Measurements from ENCODE around the gene LDHAL6A.

Gene LDHAL6A

DNA sequence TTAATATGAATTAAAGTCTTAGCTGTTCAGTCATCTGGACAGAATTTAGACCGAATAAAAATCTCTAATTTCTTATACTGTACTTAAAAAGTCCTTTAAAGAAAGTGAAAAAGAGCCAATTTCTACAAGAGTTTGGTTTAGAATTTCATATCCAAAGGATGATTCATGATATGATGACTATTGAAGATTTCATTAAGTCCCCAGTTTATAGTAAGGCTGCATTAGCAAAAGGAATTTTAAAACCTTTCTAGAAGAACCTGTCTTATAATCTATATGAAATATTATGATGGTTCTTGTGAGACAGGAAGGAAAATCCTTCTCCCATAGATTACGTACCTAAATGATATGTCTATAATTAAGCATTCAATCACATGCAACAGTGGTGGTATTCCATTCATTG, 36.3 kb downstream of the LDHAL6A start:
- no peak for DNase-seq

GRCh38 chr11:18492888-18493287, 37.2 kb downstream of the LDHAL6A start:
- no peak for DNase-seq

- no peak for DNase-seq
Measured at GRCh38 chr11:18493310-18493709, 37.7 kb downstream of the LDHAL6A start.

DNA sequence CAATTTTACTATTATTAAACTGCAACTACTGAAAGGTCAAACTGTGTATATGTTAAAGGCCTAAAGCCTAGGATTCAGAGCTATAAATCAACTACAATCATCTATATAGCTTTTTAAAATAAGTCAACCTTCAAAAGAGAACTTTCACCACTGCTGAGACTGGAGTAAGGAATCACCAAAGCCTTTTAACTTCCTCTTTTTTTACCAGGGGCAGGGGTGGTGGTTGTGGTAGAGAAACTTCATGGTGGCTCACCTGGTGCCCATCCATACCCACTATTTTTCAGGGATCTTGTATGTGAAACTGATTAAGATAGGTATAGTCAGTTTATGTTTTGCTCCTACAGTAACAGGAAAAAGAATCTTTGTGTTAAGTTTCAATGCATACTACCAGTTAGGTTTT, 39.6 kb downstream of the LDHAL6A start:
- DNase-seq = no peak

GRCh38 chr11:18495703-18496102, 40.0 kb downstream of the LDHAL6A start:
- no peak for DNase-seq

DNA sequence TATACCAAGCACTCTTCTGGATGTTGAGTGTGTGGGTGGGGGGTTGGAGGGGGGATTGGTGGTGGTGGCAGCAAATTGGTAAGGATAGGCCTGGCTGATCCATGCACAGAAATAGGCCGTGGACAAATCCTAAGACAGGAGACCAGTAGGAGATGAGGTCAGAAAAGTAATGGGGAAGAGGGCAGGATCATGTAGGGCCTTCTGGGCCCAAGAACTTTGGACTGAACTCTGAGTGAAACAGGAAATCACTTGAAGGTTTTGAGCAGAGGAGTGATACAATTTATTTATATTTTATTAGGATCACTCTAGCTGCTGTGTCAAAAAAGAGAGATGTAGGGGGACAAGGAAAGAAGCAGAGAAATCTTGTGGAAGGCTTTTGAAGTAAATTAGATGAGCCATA, 42.4 kb downstream of the LDHAL6A start:
- no peak for DNase-seq

DNA sequence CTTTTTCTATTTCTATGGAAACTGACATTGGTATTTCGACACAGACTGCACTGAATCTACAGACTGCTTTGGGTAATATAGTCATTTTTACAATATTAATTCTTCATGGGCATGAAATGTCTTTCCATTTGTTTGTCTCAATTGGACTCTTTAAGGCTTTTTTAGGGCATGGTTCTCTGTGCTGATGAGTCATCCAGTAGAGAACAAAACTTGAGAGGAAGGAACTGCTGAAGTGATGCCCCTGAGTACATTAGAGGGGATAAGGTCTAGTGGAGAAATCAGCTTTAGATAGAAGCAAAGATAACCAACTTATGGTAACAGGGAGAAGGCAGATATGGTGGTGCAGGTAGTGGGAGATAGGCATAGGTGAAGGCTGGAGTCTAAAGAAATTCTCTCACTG, 46.0 kb downstream of the LDHAL6A start:
- no peak for DNase-seq

- DNase-seq = no peak
Measured at GRCh38 chr11:18502352-18502751, 46.7 kb downstream of the LDHAL6A start.

- DNase-seq = no peak
Measured at GRCh38 chr11:18521122-18521521, 65.5 kb downstream of the LDHAL6A start.

DNA sequence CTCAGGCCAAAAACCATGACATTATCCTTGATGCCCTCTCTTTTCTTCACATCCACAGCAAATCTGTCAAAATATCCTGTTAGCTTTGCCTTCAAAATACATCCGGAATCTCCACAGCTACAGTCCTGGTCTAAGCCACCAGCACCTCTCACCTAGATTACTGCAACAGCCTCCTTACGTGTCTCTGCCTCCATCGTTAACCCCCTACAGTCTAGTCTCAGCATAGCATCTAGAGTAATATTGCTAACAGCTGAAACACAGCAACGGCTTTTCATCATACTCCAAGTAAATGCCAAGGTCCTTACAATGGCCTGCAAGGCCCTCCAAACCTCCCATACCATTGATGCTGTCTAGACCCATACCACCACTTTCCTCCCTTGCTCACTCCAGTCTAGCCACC, 66.7 kb downstream of the LDHAL6A start:
- no peak for DNase-seq

DNA sequence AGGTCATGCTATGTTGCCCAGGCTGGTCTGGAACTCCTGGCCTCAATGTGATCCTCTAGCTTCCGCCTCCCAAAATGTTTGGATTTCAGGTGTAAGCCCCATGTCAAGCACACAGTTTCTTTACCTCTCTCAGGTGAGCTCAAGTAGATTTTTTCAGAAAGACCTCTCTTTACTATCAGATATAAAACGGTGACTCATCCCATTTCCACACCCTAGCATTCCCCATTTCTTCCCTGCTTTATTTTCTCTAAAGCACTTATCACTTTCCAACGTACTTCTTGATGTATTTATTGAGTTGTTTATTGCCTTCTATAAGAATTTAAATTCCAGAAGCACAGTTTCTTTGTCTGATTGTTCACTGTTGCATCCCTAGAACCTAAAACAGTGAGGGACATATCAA, 67.4 kb downstream of the LDHAL6A start:
- DNase-seq = no peak

DNA sequence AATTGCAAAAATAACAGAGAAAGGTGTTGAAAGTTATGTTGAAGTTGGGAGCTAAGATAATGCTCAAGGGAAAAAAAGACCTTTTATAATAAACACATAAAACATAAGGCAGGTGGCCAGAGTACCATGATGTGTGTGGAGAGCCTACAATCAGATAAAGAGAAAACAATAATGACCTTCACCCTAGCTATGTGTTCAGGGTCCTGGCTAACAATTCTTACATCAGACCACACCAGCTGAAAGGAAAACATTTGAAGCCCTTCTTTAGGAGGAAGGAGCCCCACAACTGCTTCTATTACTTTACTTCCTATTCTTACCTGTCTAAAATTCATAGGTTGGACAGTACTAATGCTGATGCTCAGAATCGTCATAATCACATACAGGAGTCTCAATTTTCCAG, 68.6 kb downstream of the LDHAL6A start:
- no peak for DNase-seq

- peak; percentile 58 for DNase-seq
Measured at GRCh38 chr11:18526130-18526520, 70.5 kb downstream of the LDHAL6A start.

DNA sequence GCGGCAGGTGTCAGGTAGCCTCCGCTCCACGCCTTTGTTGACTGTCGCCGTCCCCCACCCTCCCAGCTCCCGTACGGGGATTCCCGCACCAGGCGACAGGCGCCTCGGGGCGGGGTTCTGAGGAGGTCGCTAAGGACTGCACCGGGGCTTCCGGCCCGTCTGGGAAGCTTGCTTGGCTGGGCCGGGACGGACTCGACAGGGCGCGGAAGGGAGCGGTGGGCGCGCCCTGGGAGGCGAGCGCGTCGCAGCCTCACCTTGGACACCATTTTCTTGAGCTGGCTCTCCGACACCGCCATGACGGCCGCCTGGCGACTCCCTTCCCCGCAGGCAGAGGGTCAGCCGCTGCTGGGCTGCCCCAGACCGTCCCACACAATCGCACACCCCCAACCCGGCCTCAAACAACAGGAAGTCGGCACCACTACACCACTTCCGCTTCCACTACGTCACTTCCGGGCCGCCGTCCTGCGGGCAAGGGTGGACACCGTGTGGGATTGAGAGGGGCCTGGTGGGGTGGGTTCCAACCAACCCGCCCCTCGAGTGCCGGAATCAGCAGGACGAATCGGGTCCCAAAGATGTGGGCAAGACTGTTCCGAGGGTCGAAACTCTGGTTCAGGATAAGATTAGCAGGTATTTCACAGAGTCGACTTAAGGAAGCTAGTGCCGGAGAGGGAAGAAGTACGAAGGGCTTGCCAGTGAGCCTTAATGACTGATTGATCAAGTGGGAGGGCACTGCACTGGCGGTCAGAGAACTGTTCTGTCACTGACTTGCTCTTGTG, 71.1 kb downstream of the LDHAL6A start, which contains the start of gene TSG101:
Gene TSG101 (minus strand): TSS at position 422 of the 776 bp plus-strand sequence. CDS start 126 bp downstream, at position 296.
- peak; percentile 91 for DNase-seq

GRCh38 chr11:18527512-18527911, 71.9 kb downstream of the LDHAL6A start:
- peak; percentile 49 for DNase-seq

All from kidney glomerular epithelial cell (primary cell).